WERI-Rb-1 (cell line): ENCODE results near the gene KHK.
A peak's percentile ranks its signal among the peaks of the same experiment; 100 is the strongest.

ENCODE experiments used
- DNase-seq: peaks from one replicate; pipeline ENCODE4 v3.0.0-alpha.2; 2020
- H3K27ac ChIP-seq: fragments of 250-450 bp; sonication (Bioruptor Pico); 2 replicates; pipeline ENCODE4 v1.5.1; 2020; ENCODE audit warnings: mild to moderate bottlenecking, moderate library complexity
- H3K27me3 ChIP-seq: fragments of 250-450 bp; sonication (Bioruptor Pico); 2 replicates; pipeline ENCODE4 v1.5.1; 2021; ENCODE audit warnings: mild to moderate bottlenecking, low read depth, moderate library complexity; ENCODE audit not compliant: insufficient read depth, severe bottlenecking
- H3K36me3 ChIP-seq: fragments of 250-450 bp; sonication (Bioruptor Pico); 2 replicates; pipeline ENCODE4 v1.5.1; 2020; ENCODE audit warnings: mild to moderate bottlenecking, moderate library complexity
- H3K4me3 ChIP-seq: 2 replicates; pipeline ENCODE4 v1.5.1; 2011; ENCODE audit warnings: low read depth, mild to moderate bottlenecking, control low read depth, low read length
- H3K9me3 ChIP-seq: fragments of 250-450 bp; sonication (Bioruptor Pico); 2 replicates; pipeline ENCODE4 v1.5.1; 2021; ENCODE audit warnings: mild to moderate bottlenecking, moderate library complexity; ENCODE audit not compliant: severe bottlenecking
- CTCF ChIP-seq: IDR thresholded peaks from 2 replicates; pipeline ENCODE4 v1.5.1; 2011; ENCODE audit warnings: low read depth, mild to moderate bottlenecking, control low read depth, inconsistent platforms, low read length

KHK gene

GRCh38 chr2:27040282-27040681, 46.3 kb upstream of the KHK start:
- no peak for DNase-seq
- Histone ChIP-seq H3K9me3 (no peaks in the 10 kb centered on the region), H3K27ac (no peak overlapping the region), H3K4me3 (no peak overlapping the region), H3K36me3 (peaks cover 66% of the 10 kb centered on the region), H3K27me3 (no peaks in the 10 kb centered on the region)
- no peak for TF ChIP-seq CTCF

- no peak for DNase-seq
- H3K9me3 ChIP-seq: no peaks in the 10 kb centered on the region
- TF ChIP-seq CTCF: no peak
- no peak overlapping the region for H3K4me3 ChIP-seq
- H3K27me3 ChIP-seq: no peaks in the 10 kb centered on the region
- no peak overlapping the region for H3K27ac ChIP-seq
- H3K36me3 ChIP-seq: peaks cover 51% of the 10 kb centered on the region
These were observed 44.8 kb upstream of the KHK start for GRCh38 chr2:27041752-27042151.

GRCh38 chr2:27042159-27042661, 44.4 kb upstream of the KHK start:
- TF ChIP-seq CTCF: no peak
- Histone ChIP-seq H3K27ac (no peak overlapping the region), H3K36me3 (peaks cover 46% of the 10 kb centered on the region), H3K4me3 (no peak overlapping the region), H3K27me3 (no peaks in the 10 kb centered on the region), H3K9me3 (no peaks in the 10 kb centered on the region)
- DNase-seq: no peak

- no peak for TF ChIP-seq CTCF
- no peak for DNase-seq
- Histone ChIP-seq H3K27me3 (no peaks in the 10 kb centered on the region), H3K4me3 (no peak overlapping the region), H3K36me3 (peaks cover 37% of the 10 kb centered on the region), H3K9me3 (no peaks in the 10 kb centered on the region), H3K27ac (no peak overlapping the region)
These were observed 43.5 kb upstream of the KHK start for GRCh38 chr2:27042985-27043634.

- TF ChIP-seq CTCF: no peak
- peak; percentile 67 for DNase-seq
- H3K27me3 ChIP-seq: no peaks in the 10 kb centered on the region
- H3K4me3 ChIP-seq: peak overlapping the region; percentile 85
- no peaks in the 10 kb centered on the region for H3K9me3 ChIP-seq
- H3K27ac ChIP-seq: peak overlapping the region; percentile 79
- H3K36me3 ChIP-seq: peaks cover 19% of the 10 kb centered on the region
These were observed 36.9 kb upstream of the KHK start for GRCh38 chr2:27049422-27050280.
